ENCODE measurements around the gene WAPL.

- TF ChIP-seq SUZ12 (IDR thresholded peaks at IDR 0.05; ENCODE audit: low read length): no peak
- no peak for TF ChIP-seq TCF12 (IDR thresholded peaks at IDR 0.05; ENCODE audit: low read depth, low read length)
- TF ChIP-seq SP1 (IDR thresholded peaks at IDR 0.05; ENCODE audit: low read depth, low read length): no peak
- no peak for TF ChIP-seq CEBPB (IDR thresholded peaks at IDR 0.05; ENCODE audit: low read depth, low read length)
- TF ChIP-seq POLR2AphosphoS5 (IDR thresholded peaks at IDR 0.05; ENCODE audit: low read depth, low read length): no peak
- no peak for TF ChIP-seq CBX5 (IDR thresholded peaks at IDR 0.05; ENCODE audit: low read depth, low read length)
- TF ChIP-seq NRF1 (IDR thresholded peaks at IDR 0.05; ENCODE audit: low read depth, low read length): no peak
- no peak for TF ChIP-seq CTCF (IDR thresholded peaks at IDR 0.05; ENCODE audit: control extremely low read depth in 1 of 3, insufficient read depth in 1 of 3, low read depth in 1 of 3, low read length in 3 of 3)
These were observed 24.0 kb downstream of the WAPL start for GRCh38 chr10:86497621-86498020.

All from H1 (cell line).